Activated B cell treated with CpG ODN at 0.5 μM for 24 hours (primary cell): ENCODE data around the gene SYT6. TPM values are rescaled to one million over a fixed set of nuclear protein-coding genes. Genes with fewer than 3 reads are reported as not detected.

Source experiments
- ATAC-seq: fragments of 200-7000 bp; cut with Tn5 transposase; one replicate; pipeline ENCODE4 v1.10.0; 2021; ENCODE audit warnings: low read depth, mild to moderate bottlenecking, moderate library complexity
- CTCF ChIA-PET: fragments of 350-600 bp; sonication (Branson Sonifier 250); formaldehyde crosslinking; loops from one replicate; lab custom pipeline; 2021; ENCODE audit warnings: antibody characterized with exemption; lab: Charles Lee
- POLR2A ChIA-PET: fragments of 350-600 bp; sonication (Branson Sonifier 250); formaldehyde crosslinking; loops from one replicate; lab custom pipeline; 2021; ENCODE audit warnings: antibody characterized with exemption; lab: Charles Lee
- DNase-seq: peaks from one replicate; pipeline ENCODE4 v3.0.0; 2022
- H3K27ac Mint-ChIP-seq: one replicate; pipeline ENCODE4 v1.8.0; 2020; ENCODE audit warnings: mixed read lengths
- H3K27me3 Mint-ChIP-seq: one replicate; pipeline ENCODE4 v1.8.0; 2021; ENCODE audit warnings: mixed read lengths
- H3K36me3 Mint-ChIP-seq: one replicate; pipeline ENCODE4 v1.8.0; 2021; ENCODE audit warnings: low read depth, mixed read lengths
- H3K4me1 Mint-ChIP-seq: one replicate; pipeline ENCODE4 v1.8.0; 2021; ENCODE audit warnings: mixed read lengths
- H3K4me3 Mint-ChIP-seq: one replicate; pipeline ENCODE4 v1.8.0; 2020; ENCODE audit warnings: mild to moderate bottlenecking, mixed read lengths
- H3K9me3 Mint-ChIP-seq: one replicate; pipeline ENCODE4 v1.8.0; 2020; ENCODE audit warnings: mixed read lengths
- CTCF ChIP-seq: fragments of 200-600 bp; IDR thresholded peaks from one replicate; pipeline ENCODE4 v1.8.0; 2022; ENCODE audit warnings: antibody characterized with exemption, mild to moderate bottlenecking
- intact Hi-C: fragments of 100-400 bp; cut with micrococcal nuclease; formaldehyde crosslinking; loops from one replicate; pipeline ENCODE4 v1.15.1; 2024
- total RNA-seq: library from RNA; stranded (reverse); gene quantifications from 2 replicates; pipeline ENCODE4 v1.2.3, GENCODE V29; 2022

SYT6 gene
- total RNA-seq, 1 donor from 2014 or later, result not detected

GRCh38 chr1:114093624-114094362, 59.9 kb downstream of the SYT6 start:
- intact Hi-C loops, result no loop called here
- Mint-ChIP-seq H3K9me3 (no peaks in the 10 kb centered on the region), H3K4me3 (no peak overlapping the region), H3K27me3 (peaks cover 9% of the 10 kb centered on the region), H3K27ac (no peak overlapping the region), H3K36me3 (no peaks in the 10 kb centered on the region), H3K4me1 (no peaks in the 10 kb centered on the region)
- POLR2A ChIA-PET, result no interaction called here
- no peak for TF ChIP-seq CTCF
- ATAC-seq (no peak), DNase-seq (no peak)
- CTCF ChIA-PET, result no interaction called here

GRCh38 chr1:114092186-114093062, 61.2 kb downstream of the SYT6 start:
- TF ChIP-seq CTCF, result no peak
- POLR2A ChIA-PET, result interaction anchor here (0.6 kb wide), 1 partner anchor 337 kb away, joined by 8 read pairs; no protein-coding TSS in a partner anchor
- DNase-seq (no peak), ATAC-seq (no peak)
- Mint-ChIP-seq H3K4me3 (no peak overlapping the region), H3K27ac (no peak overlapping the region), H3K9me3 (no peaks in the 10 kb centered on the region), H3K36me3 (no peaks in the 10 kb centered on the region), H3K27me3 (peaks cover 9% of the 10 kb centered on the region), H3K4me1 (no peaks in the 10 kb centered on the region)
- CTCF ChIA-PET, result no interaction called here
- intact Hi-C loops, result no loop called here

- DNase-seq, result no peak
- no peak overlapping the region for H3K27ac Mint-ChIP-seq
- CTCF ChIA-PET, result no interaction called here
Observed at GRCh38 chr1:114091711-114092110, 62.0 kb downstream of the SYT6 start.

GRCh38 chr1:114090738-114091505, 62.7 kb downstream of the SYT6 start:
- H3K36me3 Mint-ChIP-seq, result no peaks in the 10 kb centered on the region
- ATAC-seq (no peak), DNase-seq (no peak)
- TF ChIP-seq CTCF, result no peak
- ChIA-PET CTCF (no interaction called here), POLR2A (no interaction called here)
- H3K27me3 Mint-ChIP-seq, result peaks cover 9% of the 10 kb centered on the region
- H3K27ac Mint-ChIP-seq, result no peak overlapping the region
- H3K4me3 Mint-ChIP-seq, result no peak overlapping the region
- intact Hi-C loops, result no loop called here
- no peaks in the 10 kb centered on the region for H3K4me1 Mint-ChIP-seq
- H3K9me3 Mint-ChIP-seq, result no peaks in the 10 kb centered on the region

More at GRCh38 chr1:114091711-114092110, 62.0 kb downstream of the SYT6 start:
- Mint-ChIP-seq H3K4me3 (no peak overlapping the region), H3K4me1 (no peaks in the 10 kb centered on the region), H3K36me3 (no peaks in the 10 kb centered on the region), H3K27me3 (peaks cover 9% of the 10 kb centered on the region), H3K9me3 (no peaks in the 10 kb centered on the region)
- TF ChIP-seq CTCF, result no peak
- intact Hi-C loops, result no loop called here
- ATAC-seq, result no peak
- POLR2A ChIA-PET, result interaction anchor here (0.6 kb wide), 1 partner anchor 336 kb away, joined by 8 read pairs; no protein-coding TSS in a partner anchor
